CD4-positive, alpha-beta T cell (primary cell): ENCODE measurements around the gene GALNT11. TPM values are rescaled to one million over a fixed set of nuclear protein-coding genes. Genes with fewer than 3 reads are reported as not detected.

Experiments used
- ATAC-seq: fragments of 200-7000 bp; cut with Tn5 transposase; one replicate; pipeline ENCODE4 v1.10.0; 2022; ENCODE audit warnings: mild to moderate bottlenecking; ENCODE audit not compliant: poor library complexity
- CTCF ChIA-PET: fragments of 350-600 bp; sonication (Branson Sonifier 250); formaldehyde crosslinking; loops from one replicate; lab custom pipeline; 2021; ENCODE audit warnings: antibody characterized with exemption, inconsistent platforms; lab: Charles Lee
- POLR2A ChIA-PET: fragments of 350-600 bp; sonication (Branson Sonifier 250); formaldehyde crosslinking; loops from one replicate; lab custom pipeline; 2021; ENCODE audit warnings: antibody characterized with exemption, inconsistent platforms; lab: Charles Lee
- DNase-seq, 14 experiments: peaks; one replicate each; pipeline ENCODE4 v3.0.0-alpha.2; 2013 to 2020; ENCODE audit warnings: mixed read lengths in 2 of 14
- H3K27ac ChIP-seq, 2 donors: one replicate each; pipeline versions ENCODE4 v1.5.1 to v1.7.0; 2013; ENCODE audit warnings: low read length in 2 of 2, low read depth in 1 of 2, mild to moderate bottlenecking in 1 of 2
- H3K27me3 ChIP-seq, 2 experiments: 1 replicate in 1 of 2; 2 replicates in 1 of 2; pipeline versions ENCODE4 v1.6.1 to v1.7.0; 2013; ENCODE audit warnings: low read length in 2 of 2, control low read depth in 1 of 2, mild to moderate bottlenecking in 1 of 2, moderate library complexity in 1 of 2; ENCODE audit not compliant: insufficient read depth in 2 of 2, control insufficient read depth in 1 of 2
- H3K36me3 ChIP-seq: one replicate; pipeline ENCODE4 v1.6.1; 2013; ENCODE audit warnings: low read length, control low read depth; ENCODE audit not compliant: insufficient read depth
- H3K4me1 ChIP-seq: one replicate; pipeline ENCODE4 v1.6.1; 2013; ENCODE audit warnings: low read length, control low read depth; ENCODE audit not compliant: insufficient read depth
- H3K4me3 ChIP-seq: one replicate; pipeline ENCODE4 v1.5.1; 2013; ENCODE audit warnings: mild to moderate bottlenecking, low read length, moderate library complexity
- H3K9me3 ChIP-seq, 2 experiments: 1 replicate in 1 of 2; 2 replicates in 1 of 2; pipeline versions ENCODE4 v1.6.1 to v1.7.0; 2013; ENCODE audit warnings: low read length in 2 of 2, mild to moderate bottlenecking in 2 of 2, control low read depth in 1 of 2, moderate library complexity in 1 of 2; ENCODE audit not compliant: control insufficient read depth in 1 of 2, insufficient read depth in 1 of 2
- H3K27ac Mint-ChIP-seq: one replicate; pipeline ENCODE4 v1.8.0; 2020; ENCODE audit warnings: mixed read lengths
- H3K27me3 Mint-ChIP-seq: one replicate; pipeline ENCODE4 v1.8.0; 2021; ENCODE audit warnings: mixed read lengths
- H3K36me3 Mint-ChIP-seq: one replicate; pipeline ENCODE4 v1.8.0; 2021; ENCODE audit warnings: low read depth, mixed read lengths
- H3K4me1 Mint-ChIP-seq: one replicate; pipeline ENCODE4 v1.8.0; 2021; ENCODE audit warnings: low read depth, mixed read lengths
- H3K4me3 Mint-ChIP-seq: one replicate; pipeline ENCODE4 v1.8.0; 2020; ENCODE audit warnings: mild to moderate bottlenecking, mixed read lengths
- H3K9me3 Mint-ChIP-seq: one replicate; pipeline ENCODE4 v1.8.0; 2020; ENCODE audit warnings: mixed read lengths
- intact Hi-C, 2 experiments: fragments of 100-400 bp; cut with DNase I in 1 of 2; cut with micrococcal nuclease in 1 of 2; formaldehyde crosslinking; loops; one replicate each; pipeline versions ENCODE4 v1.15.1 to v1.9.0; 2023 to 2025; cut with DNase I, micrococcal nuclease
- total RNA-seq, 174 experiments: library from RNA in 2 of 174; stranded (reverse) in 2 of 174; gene quantifications; one replicate each; pipeline ENCODE4 v1.2.3 and lab custom pipeline; 2021 to 2026
- TF ChIP-seq, protein P1 (sequence below): fragments of 200-600 bp; IDR thresholded peaks from one replicate; pipeline ENCODE4 v1.8.0; 2022; ENCODE audit warnings: antibody characterized with exemption, mild to moderate bottlenecking

The GALNT11 gene
- total RNA-seq, 2 experiments from 2014 or later: 20.7 to 22.2 TPM

DNA sequence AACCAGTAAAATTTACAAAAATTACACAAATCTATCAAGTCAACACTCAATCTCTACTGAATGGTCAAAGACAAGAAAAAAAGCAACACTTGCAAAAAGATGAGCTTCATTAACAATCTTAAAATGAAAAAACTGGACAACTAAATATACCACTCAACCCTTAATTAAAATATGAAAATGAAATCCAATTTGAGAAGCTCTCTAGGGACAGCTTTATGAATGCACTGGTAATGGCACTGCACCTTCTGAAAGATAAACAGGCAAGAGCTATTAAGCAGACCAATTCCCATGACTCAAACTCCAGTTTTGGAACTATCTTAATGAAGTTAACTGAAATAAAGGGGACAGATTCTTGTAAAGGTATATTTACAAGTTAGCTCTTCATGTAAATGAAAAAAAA lies 135.7 kb downstream of the GALNT11 start:
- H3K9me3 ChIP-seq: no peaks in the 10 kb centered on the region
- TF ChIP-seq, protein P1, sequence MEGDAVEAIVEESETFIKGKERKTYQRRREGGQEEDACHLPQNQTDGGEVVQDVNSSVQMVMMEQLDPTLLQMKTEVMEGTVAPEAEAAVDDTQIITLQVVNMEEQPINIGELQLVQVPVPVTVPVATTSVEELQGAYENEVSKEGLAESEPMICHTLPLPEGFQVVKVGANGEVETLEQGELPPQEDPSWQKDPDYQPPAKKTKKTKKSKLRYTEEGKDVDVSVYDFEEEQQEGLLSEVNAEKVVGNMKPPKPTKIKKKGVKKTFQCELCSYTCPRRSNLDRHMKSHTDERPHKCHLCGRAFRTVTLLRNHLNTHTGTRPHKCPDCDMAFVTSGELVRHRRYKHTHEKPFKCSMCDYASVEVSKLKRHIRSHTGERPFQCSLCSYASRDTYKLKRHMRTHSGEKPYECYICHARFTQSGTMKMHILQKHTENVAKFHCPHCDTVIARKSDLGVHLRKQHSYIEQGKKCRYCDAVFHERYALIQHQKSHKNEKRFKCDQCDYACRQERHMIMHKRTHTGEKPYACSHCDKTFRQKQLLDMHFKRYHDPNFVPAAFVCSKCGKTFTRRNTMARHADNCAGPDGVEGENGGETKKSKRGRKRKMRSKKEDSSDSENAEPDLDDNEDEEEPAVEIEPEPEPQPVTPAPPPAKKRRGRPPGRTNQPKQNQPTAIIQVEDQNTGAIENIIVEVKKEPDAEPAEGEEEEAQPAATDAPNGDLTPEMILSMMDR: no peak
- intact Hi-C loops: no loop called here
- Mint-ChIP-seq H3K27ac (no peak overlapping the region), H3K27me3 (no peaks in the 10 kb centered on the region), H3K4me1 (peaks cover 12% of the 10 kb centered on the region), H3K4me3 (no peak overlapping the region), H3K36me3 (peaks cover 87% of the 10 kb centered on the region), H3K9me3 (no peaks in the 10 kb centered on the region)
- CTCF ChIA-PET: no interaction called here
- H3K27ac ChIP-seq: no peak overlapping the region
- peaks cover 73% of the 10 kb centered on the region for H3K36me3 ChIP-seq
- no peaks in the 10 kb centered on the region for H3K4me1 ChIP-seq
- no peak for ATAC-seq
- no peak overlapping the region for H3K4me3 ChIP-seq
- H3K27me3 ChIP-seq: no peaks in the 10 kb centered on the region
- no peak for DNase-seq
- POLR2A ChIA-PET: no interaction called here

DNA sequence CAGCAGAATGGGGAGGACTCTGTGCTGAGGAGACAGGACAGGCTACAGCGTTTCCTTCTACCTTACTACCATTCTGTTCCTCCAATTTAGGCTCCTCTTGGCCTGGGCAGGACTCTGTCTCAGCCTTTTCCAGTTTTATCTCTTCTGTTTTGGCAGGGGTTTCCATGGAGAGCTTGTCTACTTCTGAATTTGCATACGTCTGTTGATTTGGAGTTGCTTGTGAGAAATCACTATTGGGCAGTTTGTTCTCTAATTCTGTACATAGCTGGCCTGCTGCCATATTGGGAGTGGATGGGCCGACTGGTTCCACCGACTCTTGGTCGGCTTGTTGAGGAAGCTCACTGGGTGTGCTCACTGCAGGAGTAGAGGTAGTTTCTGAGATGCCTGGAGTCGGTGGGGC lies 136.8 kb downstream of the GALNT11 start:
- H3K27ac Mint-ChIP-seq: peak overlapping the region; percentile 51
- CTCF ChIA-PET: no interaction called here
- no peak overlapping the region for H3K4me3 Mint-ChIP-seq
- ATAC-seq (no peak), DNase-seq (no peak)
- intact Hi-C loops: no loop called here
- POLR2A ChIA-PET: no interaction called here
- Histone ChIP-seq H3K27me3 (no peaks in the 10 kb centered on the region), H3K4me1 (no peaks in the 10 kb centered on the region), H3K4me3 (no peak overlapping the region), H3K36me3 (peaks cover 72% of the 10 kb centered on the region), H3K27ac (no peak overlapping the region), H3K9me3 (no peaks in the 10 kb centered on the region)
- peaks cover 12% of the 10 kb centered on the region for H3K4me1 Mint-ChIP-seq
- H3K9me3 Mint-ChIP-seq: no peaks in the 10 kb centered on the region
- TF ChIP-seq, protein P1: no peak
- H3K27me3 Mint-ChIP-seq: no peaks in the 10 kb centered on the region
- H3K36me3 Mint-ChIP-seq: peaks cover 87% of the 10 kb centered on the region

Other genes with a start within 250 kb of the GALNT11 start
- gene PRKAG2, start 148.6 kb upstream of the GALNT11 start, total RNA-seq: 10 to 100 TPM; 39.3 to 42.3 TPM
- not detected for gene GALNTL5, start 69.2 kb upstream of the GALNT11 start, total RNA-seq